GM21515 (cell line): ENCODE measurements around the gene D2HGDH.

Source experiments
- ATAC-seq: cut with Tn5 transposase; IDR thresholded peaks from one replicate; pipeline ENCODE4 v1.9.1; 2021; ENCODE audit not compliant: unreplicated experiment

The D2HGDH gene

GRCh38 chr2:241734467-241735208 is at the start of gene D2HGDH:
D2HGDH (plus strand) TSS chr2:241734630; CDS start chr2:241735225, 595 bp downstream.
- ATAC-seq = peak; percentile 72

- ATAC-seq = peak; percentile 22
These were observed 48.1 kb upstream of the D2HGDH start for GRCh38 chr2:241686324-241686649.

- peak; percentile 93 for ATAC-seq
These were observed 47.6 kb upstream of the D2HGDH start, which contains the start of gene DTYMK for GRCh38 chr2:241686650-241687425. DTYMK (minus strand) TSS chr2:241686815; CDS start chr2:241686783, 32 bp downstream.

- ATAC-seq = no peak
These were observed 45.1 kb upstream of the D2HGDH start for GRCh38 chr2:241689306-241689705.

GRCh38 chr2:241690202-241690717 is 44.2 kb upstream of the D2HGDH start:
- ATAC-seq = no peak

- no peak for ATAC-seq
These were observed 42.0 kb upstream of the D2HGDH start for GRCh38 chr2:241692448-241692847.

GRCh38 chr2:241695651-241696050 is 38.8 kb upstream of the D2HGDH start:
- no peak for ATAC-seq

- ATAC-seq = no peak
These were observed 33.4 kb upstream of the D2HGDH start for GRCh38 chr2:241701149-241701398.

- ATAC-seq = peak; percentile 53
These were observed 32.9 kb upstream of the D2HGDH start, which contains the start of gene ING5 for GRCh38 chr2:241701399-241702154. ING5 (plus strand) TSS chr2:241702039; CDS start chr2:241702066, 27 bp downstream.

GRCh38 chr2:241702155-241703031 is 32.0 kb upstream of the D2HGDH start:
- ATAC-seq = peak; percentile 71

- no peak for ATAC-seq
These were observed 31.3 kb upstream of the D2HGDH start for GRCh38 chr2:241703032-241703604.

- no peak for ATAC-seq
These were observed 27.9 kb upstream of the D2HGDH start for GRCh38 chr2:241706537-241706936.

- ATAC-seq = no peak
These were observed 25.6 kb upstream of the D2HGDH start for GRCh38 chr2:241708879-241709278.

- no peak for ATAC-seq
These were observed 15.3 kb upstream of the D2HGDH start for GRCh38 chr2:241719093-241719492.

GRCh38 chr2:241720099-241720498 is 14.3 kb upstream of the D2HGDH start:
- ATAC-seq = no peak

GRCh38 chr2:241720560-241720959 is 13.9 kb upstream of the D2HGDH start:
- ATAC-seq = no peak

GRCh38 chr2:241721852-241722251 is 12.6 kb upstream of the D2HGDH start:
- ATAC-seq = no peak

GRCh38 chr2:241722896-241723454 is 11.5 kb upstream of the D2HGDH start:
- ATAC-seq = no peak

- no peak for ATAC-seq
These were observed 10.0 kb upstream of the D2HGDH start for GRCh38 chr2:241724259-241724974.
